Ammon's horn (tissue), 1 donor: ENCODE data around the gene MAP3K13.

Experiments used
- DNase-seq: peaks from one replicate; pipeline ENCODE4 v3.0.0-alpha.2; 2016; ENCODE audit warnings: low spot score

Gene MAP3K13, protein sequence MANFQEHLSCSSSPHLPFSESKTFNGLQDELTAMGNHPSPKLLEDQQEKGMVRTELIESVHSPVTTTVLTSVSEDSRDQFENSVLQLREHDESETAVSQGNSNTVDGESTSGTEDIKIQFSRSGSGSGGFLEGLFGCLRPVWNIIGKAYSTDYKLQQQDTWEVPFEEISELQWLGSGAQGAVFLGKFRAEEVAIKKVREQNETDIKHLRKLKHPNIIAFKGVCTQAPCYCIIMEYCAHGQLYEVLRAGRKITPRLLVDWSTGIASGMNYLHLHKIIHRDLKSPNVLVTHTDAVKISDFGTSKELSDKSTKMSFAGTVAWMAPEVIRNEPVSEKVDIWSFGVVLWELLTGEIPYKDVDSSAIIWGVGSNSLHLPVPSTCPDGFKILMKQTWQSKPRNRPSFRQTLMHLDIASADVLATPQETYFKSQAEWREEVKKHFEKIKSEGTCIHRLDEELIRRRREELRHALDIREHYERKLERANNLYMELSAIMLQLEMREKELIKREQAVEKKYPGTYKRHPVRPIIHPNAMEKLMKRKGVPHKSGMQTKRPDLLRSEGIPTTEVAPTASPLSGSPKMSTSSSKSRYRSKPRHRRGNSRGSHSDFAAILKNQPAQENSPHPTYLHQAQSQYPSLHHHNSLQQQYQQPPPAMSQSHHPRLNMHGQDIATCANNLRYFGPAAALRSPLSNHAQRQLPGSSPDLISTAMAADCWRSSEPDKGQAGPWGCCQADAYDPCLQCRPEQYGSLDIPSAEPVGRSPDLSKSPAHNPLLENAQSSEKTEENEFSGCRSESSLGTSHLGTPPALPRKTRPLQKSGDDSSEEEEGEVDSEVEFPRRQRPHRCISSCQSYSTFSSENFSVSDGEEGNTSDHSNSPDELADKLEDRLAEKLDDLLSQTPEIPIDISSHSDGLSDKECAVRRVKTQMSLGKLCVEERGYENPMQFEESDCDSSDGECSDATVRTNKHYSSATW

DNA sequence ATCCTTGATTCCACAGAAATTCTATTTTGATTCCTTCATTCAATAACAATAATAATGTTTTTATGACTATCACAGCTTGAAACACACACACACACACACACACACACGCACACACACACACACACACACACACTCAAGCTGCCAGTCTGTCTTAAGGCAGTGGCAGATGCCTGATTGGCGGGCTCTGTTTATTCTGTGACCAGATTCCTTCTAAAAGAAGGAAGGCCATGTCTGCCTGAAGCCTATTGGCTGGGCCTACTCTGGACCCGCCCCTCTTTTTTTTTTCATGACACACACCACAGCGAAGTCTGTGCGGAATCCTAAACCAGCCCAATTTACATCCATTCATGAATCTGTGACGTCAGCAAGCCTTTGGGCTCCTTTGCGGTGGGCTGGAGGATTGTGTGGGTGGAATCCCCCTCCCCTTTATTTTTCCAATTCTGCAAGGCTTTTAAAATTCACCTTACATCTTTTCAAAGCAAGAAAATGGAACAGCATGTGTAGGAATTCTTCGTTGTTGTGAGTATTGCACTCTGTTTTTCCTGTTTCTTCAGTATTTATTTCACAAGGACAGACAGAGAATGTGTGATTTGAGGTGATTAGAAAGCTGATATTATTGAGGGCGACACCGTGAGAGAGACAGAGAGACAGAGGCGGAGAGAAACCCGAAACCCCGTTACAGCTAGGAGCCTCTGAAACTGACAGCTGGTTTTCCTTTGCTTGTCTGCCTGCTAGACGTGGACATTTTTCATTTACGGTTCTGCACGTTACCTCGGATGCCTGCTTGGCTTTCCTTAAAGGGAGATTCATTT lies at the start of gene MAP3K13:
Gene MAP3K13 (plus strand): TSS at position 287 of the 812 bp plus-strand sequence. CDS start 65,446 bp downstream, outside the sequence.
- DNase-seq = peak; percentile 95

DNA sequence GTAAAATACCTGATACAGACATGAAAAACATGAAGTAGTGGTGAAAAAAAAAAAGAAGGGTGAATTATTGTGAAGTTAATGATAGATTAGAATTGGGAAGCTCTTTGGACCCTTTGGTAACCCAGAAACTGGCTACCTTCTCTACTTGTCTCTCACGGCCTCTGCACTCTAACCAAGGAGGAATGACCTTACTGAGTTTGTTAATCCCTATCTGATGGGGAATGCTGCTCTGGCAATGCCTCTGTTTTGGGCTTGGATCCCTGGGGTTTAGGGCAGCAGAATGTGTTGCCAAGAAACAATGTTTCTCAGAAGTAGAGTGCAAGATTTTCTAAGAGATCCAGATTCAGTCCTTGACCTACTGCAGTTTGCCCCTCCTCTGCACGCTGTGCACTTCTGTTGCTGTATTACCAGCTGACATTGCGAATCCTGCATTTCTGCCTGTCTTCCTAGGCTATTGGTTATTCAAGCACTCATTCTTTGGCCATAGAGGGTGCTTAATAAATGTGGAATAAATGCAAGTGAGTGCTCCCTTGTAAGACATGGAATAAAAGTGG lies 49.2 kb upstream of the MAP3K13 start:
- DNase-seq = peak; percentile 5

DNA sequence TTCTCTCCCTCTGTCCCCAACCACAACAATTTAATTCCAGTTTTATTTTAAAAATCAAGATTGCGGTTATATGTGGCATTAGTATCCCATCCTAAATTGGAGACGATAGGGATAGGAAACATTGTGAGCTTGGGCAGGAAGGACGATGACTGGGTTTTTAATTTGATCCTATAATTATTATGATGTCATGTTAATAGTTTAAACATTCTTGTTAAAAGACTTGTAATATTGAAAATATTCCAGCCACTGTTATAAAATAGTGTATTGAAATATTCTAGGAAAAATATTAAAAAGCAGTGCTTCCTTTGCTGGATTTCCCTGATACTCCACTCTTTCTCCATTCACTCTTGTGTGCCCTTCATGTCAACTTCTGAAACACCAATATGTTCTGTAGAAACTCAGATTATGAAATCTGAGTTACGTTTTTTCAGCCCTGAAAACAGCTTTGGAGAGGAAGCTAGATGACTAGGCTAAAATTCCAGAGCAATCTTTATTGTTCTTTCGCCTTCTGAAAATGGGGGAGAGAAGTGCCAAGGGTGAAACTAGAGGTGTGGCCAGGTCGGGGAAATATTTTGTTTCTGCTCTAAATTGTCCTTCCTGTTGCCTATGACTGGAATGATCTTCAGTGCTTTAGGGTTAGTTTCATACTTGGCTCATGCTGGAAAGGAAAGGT lies 46.1 kb upstream of the MAP3K13 start:
- DNase-seq = no peak

DNA sequence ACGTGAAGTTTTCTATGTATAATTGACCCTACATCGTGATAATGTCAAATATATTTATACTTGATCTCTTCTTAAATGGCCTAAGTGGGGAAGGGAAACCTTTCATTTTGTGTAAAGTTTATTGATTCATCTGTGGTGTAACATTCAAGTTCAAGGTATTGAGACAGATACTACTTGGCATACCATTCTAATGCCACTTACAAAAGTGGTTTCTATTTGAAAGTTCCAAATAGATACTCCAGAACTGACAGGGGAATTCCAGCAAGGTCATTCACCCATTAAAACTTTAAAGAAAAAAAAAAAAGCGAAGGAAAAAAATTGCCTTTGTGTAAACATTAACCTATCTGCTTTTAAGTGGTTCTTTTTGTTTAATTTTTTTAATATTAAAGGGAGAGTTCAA lies 45.3 kb upstream of the MAP3K13 start:
- no peak for DNase-seq

DNA sequence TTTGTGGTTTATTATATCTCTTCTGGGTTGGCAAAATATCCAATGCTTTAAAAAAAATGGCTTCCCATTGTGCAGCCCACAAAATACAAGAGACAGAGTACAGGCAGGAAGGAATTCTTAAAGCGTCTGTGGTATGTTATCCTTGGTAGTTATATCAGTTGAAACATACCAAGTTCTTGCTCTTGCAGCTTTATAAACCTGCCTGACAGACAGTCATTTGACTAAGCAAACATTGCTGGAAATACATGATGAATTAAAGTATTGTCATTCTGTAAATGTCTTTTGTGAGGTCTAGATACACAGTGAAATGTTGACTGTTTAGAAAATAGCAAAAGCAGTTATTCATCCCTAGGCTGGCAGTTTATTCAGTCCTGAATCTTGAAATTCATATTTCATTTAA lies 44.8 kb upstream of the MAP3K13 start:
- DNase-seq = no peak

DNA sequence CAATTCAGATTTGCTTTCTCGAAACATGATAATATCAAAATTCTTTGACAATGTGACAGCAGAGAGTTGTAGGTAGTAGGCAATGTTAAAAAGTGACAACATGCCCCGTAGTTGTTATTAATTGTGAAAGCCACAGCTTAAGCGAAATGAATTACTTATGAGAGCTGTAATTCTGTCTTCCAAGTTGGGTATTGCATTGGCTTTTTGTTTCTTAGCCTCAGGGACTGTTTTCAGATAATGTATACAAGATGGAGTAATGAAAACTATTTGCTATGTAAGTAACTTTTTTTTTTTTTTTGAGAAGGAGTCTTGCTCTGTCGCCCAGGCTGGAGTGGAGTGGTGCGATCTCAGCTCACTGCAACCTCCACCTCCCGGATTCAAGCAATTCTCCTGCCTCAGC lies 43.1 kb upstream of the MAP3K13 start:
- DNase-seq = no peak

DNA sequence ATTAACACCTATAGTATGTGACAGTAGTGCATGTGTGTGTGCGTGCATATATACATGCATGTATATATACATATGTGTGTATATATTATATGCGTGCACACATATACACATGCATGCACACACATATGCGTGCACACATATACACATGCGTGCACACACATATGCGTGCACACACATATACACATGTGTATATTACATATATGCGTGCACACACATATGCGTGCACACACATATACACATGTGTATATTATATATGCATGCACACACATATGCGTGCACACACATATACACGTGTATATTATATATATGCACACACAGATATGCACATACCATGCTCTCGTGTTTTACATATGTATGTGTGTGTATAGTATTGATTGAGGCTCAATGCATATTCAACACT lies 42.0 kb upstream of the MAP3K13 start:
- no peak for DNase-seq

DNA sequence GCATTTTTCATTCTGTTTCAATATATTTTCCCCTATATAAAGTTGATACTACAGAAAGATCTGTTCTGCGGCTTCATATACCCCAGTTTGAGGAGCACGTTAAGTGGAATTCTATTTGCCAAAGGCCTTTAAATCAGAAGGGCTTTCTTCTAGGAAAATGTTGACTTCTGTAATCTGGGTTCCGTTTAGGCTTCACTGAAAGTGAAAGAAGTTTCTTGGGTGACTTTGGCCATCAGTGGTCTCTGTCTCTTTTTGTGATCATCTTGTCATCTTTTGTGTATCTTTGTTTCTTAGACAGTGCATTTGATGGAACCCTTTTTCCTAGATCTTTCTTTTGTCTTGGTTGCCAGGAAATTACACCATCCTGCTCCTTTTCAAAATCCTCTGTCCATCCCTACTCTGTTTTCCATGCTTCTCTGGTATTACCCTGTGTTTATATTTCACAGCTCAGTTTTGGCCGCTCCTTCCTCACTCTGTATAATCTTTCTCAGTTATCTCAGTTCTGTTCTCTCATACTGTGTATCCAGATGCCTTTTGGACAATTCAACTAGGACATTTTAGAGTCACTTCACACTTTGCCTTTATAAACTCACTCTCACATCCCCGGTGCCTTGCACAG lies 40.7 kb upstream of the MAP3K13 start:
- no peak for DNase-seq

DNA sequence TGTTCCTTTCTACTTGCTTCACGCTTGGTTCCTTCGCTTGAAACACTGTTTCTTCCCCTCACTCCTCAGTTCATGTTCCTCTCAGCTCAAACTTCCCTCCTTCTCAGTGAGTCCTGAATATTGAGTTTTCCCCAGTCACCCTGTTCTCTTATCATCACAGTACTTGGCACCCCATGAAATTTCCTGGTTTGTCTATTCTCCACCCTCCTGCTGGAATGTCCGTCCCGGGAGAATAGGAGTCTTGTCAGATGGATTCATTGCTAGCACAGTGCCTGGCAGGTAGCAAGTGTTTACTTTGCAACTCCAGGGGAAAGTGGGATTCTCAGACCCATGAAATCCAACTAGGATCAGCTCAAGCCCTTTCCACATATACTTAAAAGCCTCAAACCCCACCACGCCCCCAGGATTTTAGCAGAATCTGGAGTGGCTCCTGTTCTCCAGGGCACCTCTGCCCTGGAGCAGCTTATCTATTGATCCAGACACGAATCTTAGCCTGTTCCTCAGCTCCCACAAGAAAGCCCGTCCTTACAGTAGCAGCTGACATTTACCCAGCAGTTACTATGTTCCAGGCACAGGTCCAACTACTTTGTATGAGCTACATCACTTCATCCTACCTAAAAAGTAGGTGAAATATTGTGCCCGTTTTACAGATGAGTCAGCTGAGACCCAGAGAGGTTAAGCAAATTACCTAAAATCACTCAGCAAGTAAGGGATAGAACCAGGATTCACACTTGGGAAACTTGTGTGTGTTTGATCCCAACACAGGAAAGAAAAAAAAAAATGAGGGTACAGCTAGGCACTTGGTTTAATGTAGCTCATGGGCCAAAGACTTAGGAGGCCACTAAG lies 36.8 kb upstream of the MAP3K13 start:
- no peak for DNase-seq

DNA sequence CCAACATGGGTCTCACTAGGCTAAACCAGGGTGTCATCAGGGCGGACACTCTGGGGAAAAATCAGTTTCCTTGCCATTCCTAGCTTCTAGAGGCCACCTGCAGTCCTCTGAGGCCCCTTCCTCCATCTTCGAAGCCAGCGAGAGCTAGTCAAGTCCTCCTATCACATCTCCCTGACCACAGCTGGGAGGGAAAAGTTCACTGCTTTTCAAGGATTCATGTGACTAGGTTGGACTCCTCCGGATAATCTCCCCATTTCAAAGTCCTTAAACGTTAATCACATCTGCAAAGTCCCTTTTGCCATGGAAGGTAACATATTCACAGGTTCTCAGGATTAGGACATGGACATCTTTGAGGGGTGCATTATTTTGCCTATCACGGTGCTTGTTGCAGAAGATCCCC lies 35.9 kb upstream of the MAP3K13 start:
- no peak for DNase-seq

DNA sequence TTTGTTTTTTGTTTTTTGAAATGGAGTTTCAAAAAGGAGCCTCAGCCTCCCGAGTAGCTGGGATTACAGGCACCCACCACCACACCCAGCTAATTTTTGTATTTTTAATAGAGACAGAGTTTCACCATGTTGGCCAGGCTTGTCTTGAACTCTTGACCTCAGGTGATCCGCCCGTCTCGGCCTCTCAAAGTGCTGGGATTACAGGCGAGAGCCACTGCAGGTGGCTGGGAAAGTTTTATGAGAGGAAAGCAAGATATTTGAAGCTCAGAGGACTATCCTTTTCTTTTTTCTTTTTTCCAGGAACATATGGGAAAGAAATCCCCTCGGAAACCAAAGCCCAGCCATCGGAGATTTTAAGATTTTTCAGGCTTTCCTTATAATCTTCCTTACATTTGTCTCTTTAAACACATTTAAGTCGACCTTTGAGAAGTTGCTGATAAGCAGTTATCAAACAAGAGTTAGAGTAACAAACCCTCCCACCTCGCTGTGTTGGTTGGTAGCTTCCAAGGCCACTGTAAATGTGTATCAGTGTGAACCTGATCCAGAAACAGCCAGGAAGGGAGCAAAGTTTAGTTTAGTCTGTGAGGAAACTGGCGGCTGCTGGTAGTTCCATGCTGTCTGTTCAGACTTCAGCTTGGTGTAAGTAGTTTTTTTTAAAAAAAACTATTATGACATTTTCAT lies 34.5 kb upstream of the MAP3K13 start:
- no peak for DNase-seq

DNA sequence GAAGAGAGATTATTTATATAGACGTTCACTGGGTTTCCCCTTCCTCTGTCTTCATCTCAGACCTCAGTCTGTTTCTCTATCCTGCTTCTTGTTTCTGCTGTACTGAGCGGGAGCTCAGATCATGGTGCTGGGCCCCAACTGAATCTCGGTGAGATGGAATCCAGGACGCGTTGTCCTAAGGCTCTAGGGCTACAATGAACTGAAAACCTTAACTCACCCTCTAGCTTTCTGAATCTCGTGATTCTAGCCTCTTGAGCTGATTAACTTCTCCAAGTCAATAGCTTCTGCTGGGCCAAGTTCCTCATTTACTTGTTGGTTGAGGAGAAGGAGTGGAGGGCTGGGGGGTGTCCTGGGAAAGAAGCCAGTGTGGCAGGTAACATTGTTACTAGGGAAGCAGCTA lies 32.7 kb upstream of the MAP3K13 start:
- peak; percentile 22 for DNase-seq

DNA sequence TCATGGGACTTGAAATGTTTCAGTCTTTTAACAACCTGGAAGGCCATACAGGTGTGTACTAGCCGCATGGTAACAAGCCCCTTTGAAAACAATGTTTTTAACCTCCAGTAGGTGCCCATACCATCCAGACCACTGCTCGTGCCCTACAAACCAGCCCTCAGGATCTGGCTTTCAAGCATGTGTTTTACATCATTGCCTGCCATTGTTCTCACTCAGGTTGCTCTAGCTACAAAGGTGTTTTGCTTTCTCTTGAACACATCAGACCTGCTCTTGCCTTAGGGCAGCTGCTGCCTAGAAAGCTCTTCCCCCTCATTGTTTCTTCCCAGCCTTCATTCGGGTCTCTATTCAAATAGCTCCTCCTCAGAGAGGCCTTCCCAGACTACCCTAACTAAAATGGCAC lies 32.3 kb upstream of the MAP3K13 start:
- no peak for DNase-seq

DNA sequence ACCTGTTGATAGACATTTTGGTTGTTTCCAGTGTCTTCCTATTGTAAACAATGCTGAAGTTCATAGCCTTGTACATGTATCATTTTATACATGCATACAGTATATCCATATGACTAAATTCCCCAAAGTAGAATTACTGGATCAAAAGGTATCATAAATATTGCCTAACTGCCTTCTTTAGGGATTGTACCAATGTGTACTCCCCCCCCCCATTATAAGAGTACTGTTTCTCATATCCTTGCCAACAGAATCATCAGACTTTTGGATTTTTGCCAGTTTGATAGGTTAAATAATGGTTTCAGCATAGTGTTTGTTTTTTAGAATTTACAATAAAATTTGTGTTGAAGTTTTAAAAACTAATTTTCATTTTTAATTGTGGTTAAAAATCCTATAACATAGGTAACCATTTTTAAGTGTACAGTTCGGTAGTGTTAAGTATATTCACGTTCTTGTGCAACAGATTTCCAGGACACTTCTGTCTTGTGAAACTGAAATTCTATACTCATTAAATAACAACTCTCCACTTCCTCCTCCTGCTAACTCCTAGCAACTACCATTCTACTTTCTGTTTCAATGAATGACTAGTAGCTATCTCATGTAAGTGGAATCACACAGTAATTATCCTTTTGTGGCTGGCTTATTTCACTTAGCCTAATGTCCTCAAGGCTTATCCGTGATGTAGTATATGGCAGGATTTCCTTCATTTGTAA lies 30.8 kb upstream of the MAP3K13 start:
- DNase-seq = peak; percentile 22

DNA sequence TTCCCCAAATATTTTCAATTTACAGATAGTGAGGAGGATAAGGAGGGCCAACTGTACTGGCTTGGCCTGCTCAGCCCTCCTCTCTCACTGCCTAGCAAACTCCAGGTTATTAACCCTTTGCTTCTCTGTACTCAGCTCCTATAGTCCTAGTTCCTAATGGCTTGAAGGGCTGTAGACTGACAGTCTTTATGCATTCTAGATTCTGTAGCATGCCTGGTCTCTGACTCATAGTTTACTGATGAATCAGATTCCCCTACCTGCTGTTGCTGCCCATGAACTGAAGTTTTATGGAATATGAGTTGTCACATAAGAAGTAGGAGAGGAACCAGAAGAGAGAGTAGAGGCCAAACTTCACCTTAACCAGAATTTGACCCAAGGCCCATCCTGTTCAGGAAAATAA lies 27.1 kb upstream of the MAP3K13 start:
- no peak for DNase-seq

DNA sequence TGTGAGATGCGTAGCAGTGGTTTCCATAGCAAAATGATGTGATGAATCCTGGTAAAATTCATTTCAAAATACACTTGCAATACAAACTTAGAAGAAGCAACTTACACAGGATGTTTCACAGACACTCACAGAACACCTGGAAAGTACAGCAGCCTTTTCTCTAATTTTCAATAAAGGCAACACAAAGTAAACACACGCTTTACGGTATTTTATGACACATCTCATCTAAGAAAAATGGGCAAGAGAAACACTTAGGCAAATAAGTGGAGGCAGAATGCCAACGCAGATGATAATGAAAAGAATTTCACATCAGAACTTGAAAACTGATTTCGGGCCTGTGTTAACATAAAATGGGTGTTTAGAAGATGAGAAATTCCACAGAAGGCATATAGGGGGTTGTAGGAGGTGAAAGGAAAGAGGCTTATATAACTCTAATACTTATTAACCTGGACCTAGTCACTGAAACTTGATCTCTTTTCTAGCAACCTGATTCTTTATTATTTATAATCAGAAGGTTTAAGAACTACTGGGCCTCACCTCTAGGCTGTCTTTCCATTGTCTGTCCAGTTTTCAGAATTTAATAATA lies 25.6 kb upstream of the MAP3K13 start:
- DNase-seq = no peak

DNA sequence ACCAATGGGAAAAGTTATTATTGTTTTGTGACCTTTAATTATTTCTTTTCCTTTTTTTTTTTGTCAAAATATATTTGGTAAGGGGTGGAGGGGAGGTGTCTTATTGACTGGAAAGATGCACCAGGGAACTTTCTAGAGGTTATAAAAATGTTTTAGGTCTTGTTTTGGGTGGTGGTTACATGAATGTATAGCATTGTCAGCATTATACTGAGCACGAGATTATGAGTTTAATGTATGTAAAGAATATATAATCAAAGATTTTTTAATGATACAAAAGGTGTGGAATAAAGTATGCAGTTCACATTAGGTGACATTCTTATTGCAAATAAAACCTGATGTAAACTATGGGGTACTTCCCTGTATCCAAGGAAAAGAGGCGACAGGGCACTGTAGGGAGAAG lies 23.0 kb upstream of the MAP3K13 start:
- no peak for DNase-seq

DNA sequence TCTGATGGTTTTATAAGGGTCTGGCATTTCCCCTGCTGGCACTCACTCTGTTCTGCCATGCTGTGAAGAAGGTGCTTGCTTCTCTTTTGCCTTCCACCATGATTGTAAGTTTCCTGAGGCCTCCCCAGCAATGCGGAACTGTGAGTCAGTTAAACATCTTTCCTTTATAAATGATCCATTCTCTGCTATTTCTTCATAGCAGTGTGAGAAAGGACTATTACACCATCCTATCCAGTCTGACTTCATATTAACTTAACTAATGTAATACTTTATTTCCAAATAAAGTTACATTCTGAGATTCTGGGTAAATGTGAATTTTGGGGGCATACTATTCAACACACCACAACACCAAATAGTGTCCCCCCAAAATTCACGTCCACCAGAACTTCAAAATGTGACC lies 22.2 kb upstream of the MAP3K13 start:
- DNase-seq = no peak
